ENCODE measurements around the gene ITGAL. TPM values are rescaled to one million over a fixed set of nuclear protein-coding genes. Genes with fewer than 3 reads are reported as not detected.

ITGAL gene
- total and polyA plus RNA-seq, 8 donors = 2.9 to 60.2 (median 5.6) TPM

GRCh38 chr16:30533146-30533522 is 60.6 kb downstream of the ITGAL start:
- intact Hi-C loops (cut with DNase I) = no loop called here
- Histone ChIP-seq H3K4me1 (peaks cover 8 to 57% of the 10 kb centered on the region in 2 donors), H3K27ac (peak overlapping the region; percentile 91 to 94), H3K36me3 (peaks cover 0 to 26% of the 10 kb centered on the region in 2 donors), H3K4me3 (peak overlapping the region in 1 of 2 donors; percentile 62), H3K27me3 (no peaks in the 10 kb centered on the region), H3K9me3 (no peaks in the 10 kb centered on the region)
- TF ChIP-seq CTCF (IDR thresholded peaks at IDR 0.05) = no peak
- no peak for ATAC-seq
- DNase-seq = peak in 1 of 4 donors; percentile 54

DNA sequence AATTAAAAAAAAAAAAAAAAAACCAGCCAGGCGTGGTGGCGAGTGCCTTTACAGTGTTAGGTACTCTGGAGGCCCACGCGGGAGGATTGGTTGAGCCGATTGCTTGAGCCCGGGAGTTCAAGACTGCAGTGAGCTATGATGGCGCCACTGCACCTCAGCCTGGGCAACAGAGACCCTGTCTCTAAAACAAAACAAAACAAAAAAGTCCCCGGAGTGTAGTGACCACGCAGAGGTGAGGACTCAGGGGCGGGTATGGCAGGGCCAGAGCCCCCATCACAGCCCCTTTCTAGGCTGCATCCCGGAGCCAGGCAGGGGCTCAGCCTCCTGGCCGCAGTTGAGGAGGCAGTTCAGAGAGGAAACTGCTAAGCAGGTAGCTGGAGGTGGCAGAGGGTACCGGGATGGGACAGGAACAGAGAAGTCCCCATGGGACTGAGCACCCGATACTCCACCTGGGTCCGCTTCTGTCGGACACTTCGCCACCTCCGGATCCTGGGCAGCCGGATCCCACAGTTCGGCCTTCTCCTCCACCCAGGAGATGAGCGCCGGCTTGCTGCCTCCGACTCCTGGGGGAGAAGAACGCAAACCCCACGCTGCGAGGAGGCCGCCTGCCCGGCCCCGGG is 61.3 kb downstream of the ITGAL start:
- Histone ChIP-seq H3K36me3 (peaks cover 0 to 26% of the 10 kb centered on the region in 2 donors), H3K4me1 (peaks cover 7 to 50% of the 10 kb centered on the region in 2 donors), H3K27ac (peak overlapping the region; percentile 91 to 94), H3K27me3 (no peaks in the 10 kb centered on the region), H3K4me3 (peak overlapping the region; percentile 62 to 65), H3K9me3 (no peaks in the 10 kb centered on the region)
- intact Hi-C loops (cut with DNase I) = no loop called here
- no peak for DNase-seq
- no peak for TF ChIP-seq CTCF (IDR thresholded peaks at IDR 0.05)
- ATAC-seq = peak; percentile 2

DNA sequence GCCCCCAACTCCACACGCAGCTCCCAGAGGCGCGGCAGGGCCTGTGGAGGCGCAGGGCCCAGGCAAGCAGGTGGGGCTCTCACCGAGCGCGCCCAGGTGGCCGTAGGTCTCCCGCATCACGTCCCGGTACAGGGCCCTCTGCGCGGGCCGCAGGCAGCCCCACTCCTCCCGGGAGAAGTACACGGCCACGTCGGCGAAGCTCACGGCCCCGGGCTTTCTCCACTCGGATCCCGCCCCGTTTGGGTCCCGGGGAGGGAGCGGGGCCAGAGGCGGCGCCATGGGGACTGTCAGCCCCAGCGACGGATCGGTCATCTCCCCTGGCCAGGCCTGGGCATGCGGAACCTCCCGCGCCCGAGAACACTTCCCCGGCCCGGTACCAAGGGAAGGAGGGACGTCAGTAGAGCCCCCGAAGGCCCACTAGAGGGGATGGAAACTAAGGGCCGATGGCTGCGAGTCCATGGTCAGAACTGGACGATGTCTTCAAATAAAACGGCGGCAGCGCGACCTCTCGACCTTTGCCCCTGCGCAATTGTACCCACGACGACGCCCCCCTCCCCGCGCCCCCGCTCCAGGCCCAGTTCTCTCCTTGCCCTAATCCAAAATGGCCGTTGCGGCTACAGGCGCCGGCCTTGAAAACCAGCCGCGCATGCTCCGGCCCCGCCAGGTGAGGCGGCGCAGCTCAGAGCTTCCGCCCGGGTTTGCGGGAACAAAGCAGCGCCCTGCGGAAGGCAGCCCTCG is 62.0 kb downstream of the ITGAL start, which contains the start of gene ZNF747:
TSS of gene ZNF747 (minus strand) at position 491 of the 738 bp plus-strand sequence. CDS start at position 312, 179 bp downstream.
- intact Hi-C loops (cut with DNase I) = no loop called here
- Histone ChIP-seq H3K9me3 (no peaks in the 10 kb centered on the region), H3K27ac (peak within 1 kb of the TSS; percentile 91 to 94), H3K4me3 (peak within 1 kb of the TSS; percentile 62 to 65), H3K27me3 (no peaks in the 10 kb centered on the region), H3K4me1 (peaks cover 7 to 43% of the 10 kb centered on the region in 2 donors), H3K36me3 (peaks cover 0 to 26% of the 10 kb centered on the region in 2 donors)
- ATAC-seq (peak; percentile 92), DNase-seq (peak; percentile 90 to 98 (median 94))
- no peak for TF ChIP-seq CTCF (IDR thresholded peaks at IDR 0.05)

- peaks cover 7 to 42% of the 10 kb centered on the region in 2 donors for H3K4me1 ChIP-seq
- H3K9me3 ChIP-seq = no peaks in the 10 kb centered on the region
- DNase-seq (no peak), ATAC-seq (peak; percentile 8)
- H3K36me3 ChIP-seq = peaks cover 0 to 26% of the 10 kb centered on the region in 2 donors
- intact Hi-C loops (cut with DNase I) = no loop called here
- no peak for TF ChIP-seq CTCF (IDR thresholded peaks at IDR 0.05)
- peak overlapping the region; percentile 91 to 94 for H3K27ac ChIP-seq
- peak overlapping the region; percentile 62 to 65 for H3K4me3 ChIP-seq
- H3K27me3 ChIP-seq = no peaks in the 10 kb centered on the region
Measured at GRCh38 chr16:30535106-30535776, 62.7 kb downstream of the ITGAL start.
